Activated CD4-positive, alpha-beta T cell treated with anti-CD3 and anti-CD28 coated beads, Interleukin-2, amount 50 U/mL, for 1 hour (primary cell): ENCODE results near the gene RAB5IF.
"Not testable (repeated sequence)": the region's sequence is repeated elsewhere in the genome, so short reads cannot be mapped to it uniquely, and the experiment has no call there.

Source experiments
- DNase-seq: peaks from one replicate; pipeline ENCODE4 v3.0.0-alpha.2; 2020

RAB5IF gene

DNA sequence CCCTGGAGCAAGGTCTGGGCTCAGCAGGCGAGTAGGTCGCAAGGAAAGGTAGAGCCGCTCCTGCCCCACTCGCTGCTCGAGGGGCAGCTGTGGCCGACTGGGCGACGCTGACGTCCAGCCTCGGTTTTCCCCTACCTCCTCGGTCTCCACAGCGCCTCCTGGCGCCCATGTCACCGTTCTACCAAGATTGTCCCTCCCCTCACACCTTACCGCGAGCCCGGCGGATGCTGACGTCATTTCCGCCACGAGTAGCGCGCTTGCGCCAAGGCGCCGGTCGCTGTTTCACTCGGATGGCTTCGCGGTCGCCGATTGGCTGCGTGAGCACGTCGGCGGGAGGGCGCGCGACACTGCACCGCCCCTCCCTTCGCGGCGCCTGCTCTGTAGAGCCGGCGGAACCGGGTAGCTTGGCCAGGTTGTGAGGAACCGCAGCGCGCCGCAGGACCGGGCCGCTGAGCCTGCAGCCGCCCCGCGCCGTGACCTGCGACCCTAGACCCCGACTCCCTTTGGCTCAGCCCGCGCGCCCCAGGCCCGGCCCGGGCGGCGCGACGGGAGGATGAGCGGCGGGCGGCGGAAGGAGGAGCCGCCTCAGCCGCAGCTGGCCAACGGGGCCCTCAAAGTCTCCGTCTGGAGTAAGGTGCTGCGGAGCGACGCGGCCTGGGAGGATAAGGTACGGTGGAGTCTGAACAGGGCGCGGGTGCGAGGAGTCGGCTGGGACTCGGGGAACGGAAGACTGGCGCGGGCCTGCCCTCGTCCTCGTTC is at the start of gene RAB5IF:
Gene RAB5IF, plus strand, starts transcription at position 381 of the 759 bp plus-strand sequence. Its CDS starts 173 bp downstream, at position 554.
- DNase-seq, result peak; percentile 99

GRCh38 chr20:36562724-36563123 is 42.9 kb upstream of the RAB5IF start:
- no peak for DNase-seq

DNA sequence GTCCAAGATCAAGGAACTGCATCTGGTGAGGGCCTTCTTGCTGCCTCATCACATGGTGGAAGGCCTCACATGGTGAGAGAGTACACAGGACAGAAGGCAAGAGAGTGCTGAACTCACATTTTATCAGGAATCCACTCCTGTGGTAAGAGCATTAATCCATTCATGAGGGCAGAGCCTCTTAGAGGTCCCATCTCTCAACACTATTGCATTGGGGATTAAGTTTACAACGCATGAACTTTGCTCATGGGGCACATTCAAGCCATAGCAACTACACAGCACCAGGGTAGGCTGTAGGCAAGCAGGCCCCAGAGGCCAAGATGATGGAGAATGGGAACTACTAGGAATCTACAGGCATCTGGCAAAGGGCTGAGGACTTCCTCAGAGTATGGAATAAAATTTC is 42.2 kb upstream of the RAB5IF start:
- no peak for DNase-seq

- not testable (repeated sequence) for DNase-seq
Observed at GRCh38 chr20:36564078-36564725, 41.4 kb upstream of the RAB5IF start.

- DNase-seq, result not testable (repeated sequence)
Observed at GRCh38 chr20:36564726-36565121, 40.9 kb upstream of the RAB5IF start.

DNA sequence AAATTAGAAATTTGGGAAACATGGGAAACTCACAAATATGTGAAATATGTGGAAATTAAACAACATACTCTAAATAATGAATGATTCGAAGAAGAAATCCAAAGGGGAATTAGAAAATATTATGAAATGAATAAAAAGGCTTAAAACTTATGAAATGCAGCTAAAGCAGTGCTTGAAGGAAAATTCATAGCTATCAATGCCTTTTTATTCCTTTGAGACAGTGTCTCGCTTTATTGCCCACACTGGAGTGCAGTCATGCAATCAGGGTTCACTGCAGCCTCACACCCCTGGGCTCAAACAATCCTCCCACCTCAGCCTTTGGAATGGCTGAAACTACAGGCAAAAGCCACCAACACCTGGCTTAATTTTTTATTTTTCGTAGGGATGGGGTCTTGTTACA is 40.1 kb upstream of the RAB5IF start:
- no peak for DNase-seq

DNA sequence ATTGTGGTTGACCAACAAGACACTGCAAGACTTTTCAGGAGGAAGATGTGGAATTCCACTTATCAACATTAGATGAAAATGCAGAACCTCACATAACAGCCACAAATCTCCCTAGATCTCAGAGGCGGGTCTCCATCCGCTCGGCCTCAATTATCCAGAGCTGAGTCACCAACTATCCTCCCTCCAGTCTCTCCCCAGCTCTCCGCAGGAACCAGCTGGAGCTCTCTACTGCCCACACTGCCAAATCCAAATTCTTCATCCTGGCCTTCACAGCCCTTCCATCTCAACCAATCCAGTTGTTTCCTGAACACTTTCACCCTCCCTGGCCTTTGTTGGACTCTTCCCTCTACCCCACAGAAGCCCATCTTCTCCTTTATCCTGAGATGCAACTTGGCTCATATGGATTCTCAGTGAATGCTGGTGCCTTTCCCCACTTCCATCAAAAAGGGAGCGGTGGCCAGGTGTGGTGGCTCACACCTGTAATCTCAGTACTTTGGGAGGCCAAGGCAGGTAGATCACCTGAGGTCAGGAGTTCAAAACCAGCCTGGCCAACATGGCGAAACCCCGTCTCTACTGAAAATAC is 35.6 kb upstream of the RAB5IF start:
- DNase-seq, result no peak

- no peak for DNase-seq
Observed at GRCh38 chr20:36571564-36572504, 33.7 kb upstream of the RAB5IF start.

- peak; percentile 63 for DNase-seq
Observed at GRCh38 chr20:36572701-36573102, 32.9 kb upstream of the RAB5IF start.

DNA sequence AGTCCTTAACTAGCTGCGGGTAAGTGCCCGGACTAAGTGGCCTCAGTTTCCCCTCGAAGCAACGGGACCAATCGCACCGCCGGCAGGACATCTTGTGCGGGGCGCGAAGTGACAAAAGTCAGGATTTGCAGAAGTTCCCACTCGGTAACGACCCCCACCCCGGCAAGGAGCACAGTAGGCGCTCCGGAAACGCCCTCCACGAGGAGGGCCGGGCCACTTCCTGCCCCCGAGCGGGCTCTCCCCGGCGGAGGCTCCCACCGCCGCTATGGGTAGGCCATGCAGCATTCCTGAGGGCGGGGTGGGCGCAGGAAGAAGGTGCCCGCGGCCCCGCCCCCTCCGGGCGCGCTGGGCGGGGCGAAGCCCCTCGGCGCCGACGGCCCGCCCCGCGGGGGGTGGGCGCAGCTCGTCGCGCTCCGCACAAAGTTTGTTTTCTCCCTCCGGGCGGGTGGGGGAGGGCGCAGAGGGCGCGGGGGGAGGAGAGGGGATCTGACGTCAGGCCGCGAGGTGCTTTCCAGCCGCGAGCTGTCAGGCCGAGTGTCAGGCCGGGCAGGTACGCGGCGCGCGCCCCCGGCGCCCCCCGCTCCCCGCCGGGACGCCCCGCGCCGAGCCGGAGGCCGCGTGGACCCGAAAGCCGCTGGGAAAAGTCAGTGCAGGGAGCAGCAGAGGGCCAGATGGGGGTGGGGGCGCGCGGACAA is 32.3 kb upstream of the RAB5IF start, which contains the start of gene TGIF2:
Gene TGIF2, plus strand, starts transcription at position 495 of the 695 bp plus-strand sequence. CDS start 5,178 bp downstream, outside the sequence.
- peak; percentile 87 for DNase-seq

DNA sequence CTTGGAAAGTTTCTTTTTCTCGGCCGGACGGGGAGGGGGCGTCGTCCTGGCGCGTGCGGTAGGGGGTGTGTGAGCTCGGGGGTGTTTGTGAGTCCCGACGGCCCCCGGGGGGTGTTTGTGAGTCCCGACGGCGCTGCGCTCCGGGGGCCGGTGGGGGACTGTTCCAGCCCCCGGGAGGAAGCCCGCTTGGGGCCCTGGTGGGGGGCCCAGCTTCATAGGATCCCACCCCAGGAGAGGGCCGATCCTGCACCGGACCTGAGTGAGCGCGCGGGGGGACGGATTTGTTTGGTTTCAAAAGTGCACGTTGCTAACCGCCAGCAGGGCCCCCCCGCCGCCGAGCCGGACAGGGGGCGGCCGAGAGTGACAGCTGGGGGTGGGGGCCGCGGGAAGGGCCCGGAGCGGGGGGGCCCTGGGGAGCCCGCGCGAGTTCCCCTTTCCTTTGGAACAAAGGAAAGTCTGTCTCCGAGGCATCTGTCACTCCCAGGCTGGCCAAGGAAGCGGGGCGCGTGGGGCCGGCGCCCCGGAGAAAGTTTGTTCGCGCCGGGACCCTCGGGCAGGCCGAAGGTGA is 31.7 kb upstream of the RAB5IF start:
- peak; percentile 26 for DNase-seq

DNA sequence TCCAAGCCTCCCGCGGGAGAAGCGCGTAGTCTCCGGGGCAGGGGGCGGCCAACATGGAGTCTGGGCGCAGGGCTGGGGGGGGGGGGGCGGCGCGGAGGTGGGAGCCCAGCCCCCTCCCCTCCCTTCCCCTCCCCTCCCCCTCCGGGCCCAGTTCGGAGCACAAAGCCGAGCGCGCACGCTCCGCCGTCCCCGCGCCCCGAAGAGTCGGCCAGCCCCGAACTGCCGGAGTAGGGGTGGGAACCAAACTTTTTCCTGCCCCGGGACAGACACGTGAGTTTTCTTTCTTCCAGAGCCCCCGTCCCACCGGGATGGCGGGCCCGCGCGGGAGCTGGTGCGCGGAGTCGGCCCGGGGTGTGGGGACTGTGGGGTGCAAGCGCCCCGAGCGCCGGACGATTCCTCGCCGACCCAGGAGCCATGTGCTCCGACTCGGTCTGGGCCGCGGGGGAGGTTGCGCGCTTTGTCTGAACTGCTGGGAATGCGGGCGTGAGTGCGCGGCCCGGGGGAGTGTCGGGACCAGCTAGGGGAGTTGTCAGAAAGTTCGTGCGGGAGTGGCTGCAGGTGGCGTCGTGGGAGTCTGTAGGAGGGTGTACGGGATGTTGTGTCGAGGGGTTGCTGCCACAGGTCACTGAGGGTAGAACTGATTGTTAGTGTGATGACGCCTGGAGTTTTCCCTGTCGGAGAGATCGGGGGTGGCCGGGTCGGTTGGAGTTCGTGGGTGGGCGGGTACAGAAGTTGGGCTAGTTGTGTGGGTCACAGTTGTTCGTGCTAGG is 31.0 kb upstream of the RAB5IF start:
- DNase-seq, result peak; percentile 51

GRCh38 chr20:36576081-36576445 is 29.5 kb upstream of the RAB5IF start:
- no peak for DNase-seq

- no peak for DNase-seq
Observed at GRCh38 chr20:36578356-36579041, 27.1 kb upstream of the RAB5IF start.

DNA sequence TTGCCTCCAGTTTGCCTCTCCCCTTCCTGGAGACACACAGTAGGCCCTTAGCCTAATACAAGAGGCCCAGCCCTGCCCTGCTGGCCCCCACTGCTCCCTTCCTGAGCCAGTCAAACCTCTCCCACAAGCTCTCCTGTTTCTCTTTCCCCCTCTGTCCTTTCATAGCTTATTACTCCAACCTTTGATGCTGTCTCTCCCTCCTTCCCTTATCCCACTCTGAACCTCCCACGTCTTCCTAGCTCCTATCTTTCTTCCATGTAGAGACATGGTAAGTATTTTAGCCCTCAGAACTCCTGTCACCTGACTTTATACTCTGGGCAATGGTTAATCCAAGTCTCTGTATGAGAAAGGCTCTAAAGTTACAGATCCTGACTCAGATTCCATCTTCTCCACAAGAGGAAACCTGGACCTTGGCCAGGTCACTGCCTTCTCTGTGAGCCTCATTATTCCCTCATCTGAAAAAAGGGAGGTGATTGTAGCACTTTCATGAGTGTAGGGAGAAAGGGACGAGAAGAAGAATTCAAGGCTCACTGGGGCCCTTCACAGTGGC is 25.5 kb upstream of the RAB5IF start:
- no peak for DNase-seq

- DNase-seq, result no peak
Observed at GRCh38 chr20:36582322-36582721, 23.3 kb upstream of the RAB5IF start.

DNA sequence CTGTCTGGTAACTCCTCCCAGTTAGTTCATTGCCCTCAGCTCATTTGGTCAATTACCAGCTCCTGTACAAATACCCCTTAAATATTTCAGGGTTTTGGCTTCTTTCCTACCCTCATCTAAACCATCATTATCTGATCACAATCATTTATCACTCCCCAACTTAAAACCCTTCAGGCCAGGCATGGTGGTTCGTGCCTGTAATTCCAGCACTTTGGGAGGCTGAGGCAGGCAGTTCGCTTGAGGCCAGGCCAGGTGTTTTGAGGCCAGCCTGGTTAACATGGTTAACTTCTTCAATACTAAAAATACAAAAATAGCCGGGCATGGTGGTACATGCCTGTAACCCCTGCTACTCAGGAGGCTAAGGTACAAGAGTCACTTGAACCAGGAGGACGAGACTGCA is 22.8 kb upstream of the RAB5IF start:
- DNase-seq, result no peak

GRCh38 chr20:36584018-36584481 is 21.5 kb upstream of the RAB5IF start:
- DNase-seq, result no peak

GRCh38 chr20:36585410-36586125 is 20.0 kb upstream of the RAB5IF start:
- no peak for DNase-seq
